Cortex of kidney (tissue), 1 donor: ENCODE data around the gene FFAR2.
"Not testable (repeated sequence)": the region's sequence is repeated elsewhere in the genome, so short reads cannot be mapped to it uniquely, and the experiment has no call there.

Experiments
- DNase-seq: peaks from one replicate; lab custom pipeline; 2025; lab: John Stamatoyannopoulos, UW

FFAR2 gene

DNA sequence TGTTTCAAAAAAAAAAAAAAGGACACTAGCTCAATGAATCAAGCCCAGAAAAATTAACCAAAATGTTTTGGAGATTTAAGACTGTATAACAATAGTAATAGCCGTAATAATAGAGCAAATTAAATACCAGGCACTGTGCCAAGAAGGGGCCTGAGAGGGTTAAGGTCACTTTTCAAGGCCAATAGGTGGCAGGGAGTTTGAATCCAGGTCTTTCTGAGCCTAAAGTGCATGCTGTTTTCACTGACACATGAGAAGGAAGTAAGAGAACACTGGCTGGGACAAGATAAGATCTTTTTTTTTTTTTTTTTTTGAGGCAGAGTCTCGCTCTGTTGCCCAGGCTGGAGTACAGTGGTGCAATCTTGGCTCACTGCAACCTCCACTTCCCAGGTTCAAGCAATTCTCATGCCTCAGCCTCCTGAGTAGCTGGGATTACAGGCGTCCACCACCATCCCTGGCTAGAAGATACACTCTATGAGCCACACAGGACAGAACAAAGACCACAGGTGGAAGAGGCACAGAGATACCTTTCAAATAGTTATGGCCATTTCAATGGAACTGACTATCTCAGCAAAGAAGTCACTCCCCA is 7.7 kb downstream of the FFAR2 start:
- DNase-seq, result no peak

DNA sequence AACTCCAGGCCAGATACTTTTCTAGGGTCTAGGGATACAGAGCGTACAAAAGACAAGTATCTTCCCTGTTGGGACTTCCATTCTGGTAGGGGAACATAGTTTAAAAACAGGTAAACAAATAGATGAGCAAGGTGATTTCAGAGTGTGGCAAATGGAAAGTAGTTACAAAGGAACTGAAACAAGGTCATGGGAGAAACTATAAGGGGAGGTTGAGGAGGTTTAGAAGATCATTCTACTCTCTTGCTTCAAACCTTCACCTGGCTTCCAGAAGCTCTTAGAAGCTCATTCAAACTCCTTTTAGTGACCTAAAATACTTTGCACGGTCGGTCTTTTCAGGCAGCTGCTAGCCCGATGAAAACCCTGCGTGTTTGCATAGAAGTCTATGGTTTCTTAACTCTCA is 9.1 kb downstream of the FFAR2 start:
- DNase-seq, result no peak

DNA sequence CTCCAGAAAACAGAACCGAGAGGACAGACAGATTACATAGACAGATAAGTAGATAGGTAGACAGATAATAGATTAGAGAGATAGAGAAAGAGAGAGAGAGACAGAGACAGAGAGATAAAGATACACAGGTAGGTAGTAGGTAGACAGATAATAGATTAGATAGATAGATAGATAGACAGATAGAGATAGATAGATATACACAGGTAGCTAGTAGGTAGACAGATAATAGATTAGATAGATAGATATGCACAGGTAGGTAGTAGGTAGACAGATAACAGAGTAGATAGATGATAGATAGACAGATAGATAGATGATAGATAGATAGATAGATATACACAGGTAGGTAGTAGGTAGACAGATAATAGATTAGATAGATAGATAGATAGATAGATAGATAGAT is 10.1 kb downstream of the FFAR2 start:
- no peak for DNase-seq

DNA sequence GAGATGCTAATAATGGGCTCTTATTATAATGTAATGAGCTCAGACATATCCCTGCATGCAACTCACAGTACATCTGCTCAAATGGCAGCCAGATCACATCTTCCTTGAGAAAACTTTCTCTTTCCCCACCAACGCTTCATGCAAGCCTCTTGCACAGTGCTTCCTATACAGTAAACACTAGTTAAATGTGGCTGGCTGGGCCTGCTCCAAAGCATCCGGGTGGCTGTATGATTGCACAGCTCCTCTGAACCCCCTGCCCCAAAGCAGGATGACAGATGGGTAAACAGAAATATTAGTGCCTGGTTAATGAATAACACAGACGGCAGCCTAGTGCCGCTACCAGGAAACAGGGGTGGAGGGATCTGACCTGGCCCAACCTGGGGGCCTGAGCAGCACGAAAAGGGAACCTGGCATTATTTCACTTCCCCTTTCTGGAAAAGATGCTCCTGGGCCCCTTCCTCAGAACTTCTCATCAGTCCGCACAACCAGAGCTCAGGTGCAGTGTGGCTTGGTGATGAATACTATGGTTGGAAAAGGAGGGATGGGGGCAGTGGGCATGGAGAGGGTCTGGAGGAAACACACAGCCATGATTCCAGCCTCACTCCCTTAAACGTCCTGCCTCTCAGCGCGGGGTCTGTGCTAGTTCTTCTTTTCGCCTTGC is 10.8 kb downstream of the FFAR2 start:
- no peak for DNase-seq

DNA sequence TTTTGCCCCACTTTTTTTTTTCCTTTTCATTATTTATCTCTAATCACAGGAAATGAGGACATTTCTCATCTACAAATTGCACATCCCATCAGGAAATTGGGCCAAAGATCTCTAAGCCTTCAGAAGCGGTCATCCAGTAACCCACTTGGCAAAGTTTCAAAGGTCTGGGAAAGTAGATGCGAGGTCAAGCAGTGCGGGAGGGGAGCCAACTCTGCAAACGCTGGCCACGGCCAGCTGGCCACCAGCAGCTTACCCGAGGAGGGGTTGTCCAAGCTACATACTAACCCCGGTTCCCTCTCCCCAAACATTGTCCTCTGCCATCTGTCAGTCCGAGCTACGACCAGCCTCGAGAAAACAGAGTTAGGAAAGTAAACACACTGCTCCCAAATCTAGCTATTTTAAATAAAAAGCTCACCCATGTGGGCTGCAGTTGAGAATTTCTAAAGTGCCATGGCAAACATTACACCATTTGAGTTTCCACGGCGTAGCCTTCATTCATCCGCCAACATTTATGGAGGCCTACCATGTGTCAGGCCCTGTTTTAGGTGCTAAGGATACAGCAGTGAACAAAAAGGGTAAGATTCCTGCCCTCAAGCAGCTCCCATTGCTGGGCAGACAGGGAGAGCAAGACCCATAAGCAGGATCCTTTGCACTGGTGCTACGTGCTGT is 11.5 kb downstream of the FFAR2 start:
- DNase-seq, result no peak

DNA sequence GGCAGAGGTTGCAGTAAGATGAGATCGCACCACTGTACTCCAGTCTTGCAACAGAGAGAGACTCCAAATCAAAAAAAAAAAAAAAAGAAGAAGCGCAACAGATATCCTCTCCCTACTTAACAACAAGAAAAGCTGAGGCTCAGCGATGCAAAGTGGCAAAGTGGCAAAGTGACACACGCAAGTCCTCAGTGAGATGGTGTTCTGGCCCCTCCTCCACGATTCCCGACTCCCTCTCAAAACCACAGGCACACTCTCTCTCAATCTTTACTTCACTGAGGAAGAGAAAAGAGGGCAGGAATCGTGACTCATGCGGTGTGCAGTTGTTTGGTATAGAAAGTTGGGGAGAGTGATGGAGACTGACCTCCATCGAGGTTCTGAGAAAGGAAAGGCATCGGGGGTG is 12.6 kb downstream of the FFAR2 start:
- DNase-seq, result no peak

DNA sequence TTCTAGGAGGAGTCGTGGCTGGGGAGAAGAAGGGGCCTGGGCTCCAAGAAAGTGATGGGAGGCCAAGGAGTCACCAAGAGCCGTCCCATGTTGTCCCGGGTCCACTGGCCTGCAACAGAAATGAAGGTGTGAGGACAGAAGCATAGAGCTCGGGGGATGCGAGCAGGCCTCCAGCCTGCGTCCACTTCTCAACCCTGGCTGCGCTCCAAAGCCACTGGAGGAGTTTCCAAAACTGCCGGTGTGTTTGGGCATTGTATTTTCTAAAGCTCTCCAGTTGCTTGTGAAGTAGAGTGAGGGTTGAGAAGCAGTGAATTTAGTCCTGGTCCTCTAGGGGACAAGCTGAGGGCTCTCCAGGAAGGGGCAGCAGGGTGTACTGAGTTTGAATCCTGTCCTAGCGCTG is 13.0 kb downstream of the FFAR2 start:
- no peak for DNase-seq

DNA sequence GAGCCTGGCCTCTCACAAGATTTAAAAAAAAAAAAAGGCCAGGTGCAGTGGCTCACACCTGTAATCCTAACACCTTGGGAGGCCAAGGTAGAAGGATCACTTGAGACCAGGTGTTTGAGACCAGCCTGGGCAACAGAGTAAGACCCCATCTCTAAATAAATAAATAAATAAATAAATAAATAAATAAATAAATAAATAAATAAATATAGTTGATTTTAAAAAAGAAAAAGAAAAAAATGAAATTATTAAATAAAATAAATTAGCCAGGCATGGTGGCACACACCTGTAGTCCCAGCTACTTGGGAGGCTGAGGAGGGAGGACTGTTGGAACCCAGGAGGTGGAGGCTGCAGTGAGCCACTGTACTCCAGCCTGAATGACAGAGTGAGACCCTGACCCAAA is 13.7 kb downstream of the FFAR2 start:
- DNase-seq, result not testable (repeated sequence)

DNA sequence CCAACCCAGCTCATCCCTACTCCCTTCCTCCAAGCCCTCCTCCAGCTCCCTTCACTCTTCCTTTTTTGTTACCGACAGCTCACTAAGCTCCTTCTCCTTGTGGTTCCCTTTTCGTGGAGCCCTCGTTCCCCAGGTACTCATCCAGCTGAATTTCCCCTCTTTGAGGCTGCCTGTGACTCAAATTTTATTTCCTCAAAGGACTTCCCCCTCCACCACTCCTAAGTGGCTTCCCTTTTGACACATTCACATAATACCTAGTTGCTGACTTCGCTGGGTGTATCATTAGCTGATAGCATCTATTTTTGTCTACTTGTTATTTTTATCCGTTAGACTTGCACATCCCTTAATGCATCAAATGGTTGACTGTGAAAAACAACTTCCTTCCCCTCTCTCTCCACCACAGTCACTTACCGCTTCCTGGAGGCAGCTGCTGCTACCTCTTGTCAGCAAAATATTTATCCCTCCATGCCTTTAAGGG is 14.5 kb downstream of the FFAR2 start:
- DNase-seq, result no peak

DNA sequence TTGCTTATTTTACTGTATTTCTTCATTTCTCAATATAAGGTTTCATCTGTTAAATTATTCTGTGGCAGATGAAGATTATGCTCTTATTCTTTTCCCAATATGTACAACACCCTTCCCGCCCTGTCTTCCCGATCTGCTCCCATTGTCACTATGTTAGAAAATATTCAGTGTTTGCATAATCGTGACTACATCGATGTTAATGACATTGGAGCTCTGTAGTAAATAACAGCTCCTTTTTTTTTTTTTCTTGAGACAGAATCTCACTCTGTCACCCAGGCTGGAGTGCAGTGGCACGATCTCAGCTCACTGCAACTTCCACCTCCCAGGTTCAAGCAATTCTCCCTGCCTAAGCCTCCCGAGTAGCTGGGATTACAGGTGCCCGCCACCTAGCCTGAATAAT is 14.9 kb downstream of the FFAR2 start:
- not testable (repeated sequence) for DNase-seq

DNA sequence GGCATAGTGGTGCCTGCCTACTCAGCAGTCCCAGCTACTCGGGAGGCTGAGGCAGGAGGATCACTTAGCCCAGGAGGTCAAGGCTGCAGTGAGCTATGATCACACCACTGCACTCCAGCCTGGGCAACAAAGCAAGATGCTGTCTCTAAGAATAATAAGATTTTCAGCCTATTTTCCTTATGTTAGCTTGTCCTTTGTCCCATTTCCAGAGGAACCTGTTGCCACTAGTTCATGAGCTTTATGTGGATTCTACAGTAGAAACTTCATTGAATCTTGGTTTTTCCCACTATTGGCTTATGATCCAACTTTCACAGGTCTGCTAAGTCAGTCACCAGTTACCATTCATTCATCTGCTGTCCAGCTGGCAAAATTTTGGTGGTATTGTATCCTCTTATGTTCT is 18.2 kb downstream of the FFAR2 start:
- no peak for DNase-seq

DNA sequence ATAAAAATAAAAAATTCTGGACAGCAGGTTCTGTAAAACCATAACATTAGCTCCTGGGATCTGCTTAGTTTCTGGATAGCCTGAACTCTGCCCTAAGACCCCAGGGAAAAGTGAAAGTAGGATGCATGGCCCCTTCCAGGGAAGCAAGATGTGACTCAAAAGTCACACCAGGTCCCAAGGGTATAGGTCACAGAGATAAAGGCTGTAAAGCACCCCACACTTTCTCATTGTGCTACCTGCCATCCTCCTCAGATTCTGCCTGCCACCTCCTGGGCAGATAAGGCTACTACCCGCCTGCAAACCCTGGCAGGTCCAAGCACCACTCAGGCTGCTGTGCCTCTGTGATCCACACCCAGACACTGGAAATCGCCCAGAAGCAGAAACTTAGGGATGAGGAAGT is 20.6 kb downstream of the FFAR2 start:
- DNase-seq, result no peak

DNA sequence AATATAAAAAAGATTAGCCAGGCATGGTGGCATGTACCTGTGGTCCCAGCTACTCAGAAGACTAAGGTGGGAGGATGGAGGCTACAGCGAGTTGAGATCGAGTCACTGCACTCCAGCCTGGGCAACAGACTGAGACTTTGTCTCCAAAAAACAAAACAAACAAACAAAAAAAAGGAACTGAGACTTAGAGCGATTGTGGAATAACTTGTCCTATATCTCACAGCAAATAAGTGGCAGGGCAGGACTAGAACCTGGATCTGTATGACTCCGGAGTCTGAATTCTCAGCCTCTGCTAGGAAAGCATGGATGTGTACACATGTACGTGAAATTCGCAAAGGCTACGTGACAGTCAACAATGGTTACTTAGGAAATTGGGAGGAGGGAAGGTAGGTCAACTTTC is 22.1 kb downstream of the FFAR2 start:
- no peak for DNase-seq

DNA sequence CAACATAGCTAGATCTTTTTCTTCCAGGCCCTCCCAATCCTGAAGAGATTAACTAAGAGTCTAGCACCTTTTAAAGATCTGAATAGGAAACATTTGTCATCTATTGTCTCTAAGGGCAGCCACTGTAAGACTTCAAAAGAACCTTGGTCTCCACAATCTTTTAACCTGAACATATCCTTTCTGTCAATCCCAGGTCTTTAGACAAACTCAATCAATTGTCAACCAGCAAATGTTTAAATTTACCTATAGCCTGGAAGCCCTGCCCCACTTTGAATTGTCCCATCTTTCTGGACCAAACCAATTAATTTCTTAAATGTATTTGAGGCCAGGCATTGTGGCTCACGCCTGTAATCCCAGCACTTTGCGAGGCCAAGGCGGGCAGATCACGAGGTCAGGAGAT is 23.0 kb downstream of the FFAR2 start:
- DNase-seq, result not testable (repeated sequence)

DNA sequence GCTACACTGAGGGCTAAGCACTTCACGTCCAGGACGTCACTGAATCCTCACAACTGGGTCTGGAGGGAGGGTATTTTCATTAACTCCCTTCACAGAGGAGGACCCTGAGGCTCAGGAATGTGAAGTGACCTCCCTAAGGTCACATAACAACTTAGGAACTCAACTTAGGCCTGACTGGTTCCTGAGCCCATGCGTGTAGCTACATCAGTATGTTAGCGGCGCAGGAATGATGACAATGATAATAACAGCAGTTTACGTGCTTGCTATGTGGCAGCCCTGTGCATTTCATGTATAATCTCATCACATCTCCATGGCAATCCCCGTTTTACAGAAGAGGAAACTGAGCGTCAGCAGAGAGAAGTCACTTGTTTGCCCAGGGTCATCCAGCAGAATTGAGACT is 23.9 kb downstream of the FFAR2 start:
- no peak for DNase-seq

DNA sequence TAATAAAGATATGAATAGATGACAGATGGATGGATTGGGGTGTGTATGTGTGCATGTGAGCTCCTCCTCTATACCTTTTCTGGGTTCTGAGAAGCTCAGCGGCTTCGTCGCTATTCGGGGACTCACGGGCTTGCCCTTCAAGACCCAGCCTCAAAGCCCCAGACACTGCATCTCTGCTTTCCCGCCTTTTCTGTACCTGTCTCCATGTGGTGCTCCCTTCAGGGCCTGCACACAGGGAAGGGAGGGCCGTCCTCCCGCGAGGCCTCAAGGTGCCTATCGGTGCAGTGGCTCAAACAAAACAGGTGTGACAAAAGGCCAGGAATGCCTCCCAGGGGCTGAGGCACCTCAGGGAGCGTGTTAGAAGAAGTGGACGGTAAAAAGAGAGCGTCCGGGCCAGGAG is 26.0 kb downstream of the FFAR2 start:
- DNase-seq, result no peak

DNA sequence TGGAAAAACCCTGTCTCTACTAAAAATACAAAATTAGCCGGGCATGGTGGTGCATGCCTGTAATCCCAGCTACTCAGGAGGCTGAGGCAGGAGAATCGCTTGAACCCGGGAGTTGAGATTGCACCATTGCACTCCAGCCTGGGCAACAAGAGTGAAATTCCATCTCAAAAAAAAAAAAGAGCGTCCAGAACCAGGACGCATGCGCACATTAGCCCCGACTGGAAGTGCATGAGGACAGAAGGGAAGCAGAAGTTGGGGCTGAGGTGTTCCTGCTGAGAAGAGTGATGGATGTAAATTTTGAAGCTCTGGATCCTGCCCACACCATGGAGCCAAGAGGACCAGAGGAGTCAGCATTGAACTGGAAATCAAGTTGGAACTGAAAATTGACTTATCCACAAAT is 26.5 kb downstream of the FFAR2 start:
- DNase-seq, result not testable (repeated sequence)

DNA sequence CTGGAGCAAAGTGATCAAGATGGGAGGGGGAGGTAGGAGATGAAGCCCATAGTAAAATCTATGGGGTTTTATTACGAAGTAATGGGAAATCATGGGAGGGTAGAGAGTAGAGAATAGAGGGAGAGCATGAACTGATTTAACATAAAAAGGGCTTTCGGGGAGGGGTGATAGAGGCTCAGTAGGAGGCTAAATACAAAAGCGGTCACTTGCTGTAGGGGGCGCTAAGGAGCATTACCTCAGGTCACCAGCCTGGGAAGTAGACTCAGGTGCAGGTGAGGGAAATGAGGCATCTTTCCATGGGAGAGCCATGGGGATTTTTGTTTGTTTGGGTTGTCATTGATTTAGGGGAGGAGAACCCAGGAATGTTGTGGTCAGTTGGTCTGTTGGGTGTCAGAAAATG is 28.1 kb downstream of the FFAR2 start:
- DNase-seq, result no peak

DNA sequence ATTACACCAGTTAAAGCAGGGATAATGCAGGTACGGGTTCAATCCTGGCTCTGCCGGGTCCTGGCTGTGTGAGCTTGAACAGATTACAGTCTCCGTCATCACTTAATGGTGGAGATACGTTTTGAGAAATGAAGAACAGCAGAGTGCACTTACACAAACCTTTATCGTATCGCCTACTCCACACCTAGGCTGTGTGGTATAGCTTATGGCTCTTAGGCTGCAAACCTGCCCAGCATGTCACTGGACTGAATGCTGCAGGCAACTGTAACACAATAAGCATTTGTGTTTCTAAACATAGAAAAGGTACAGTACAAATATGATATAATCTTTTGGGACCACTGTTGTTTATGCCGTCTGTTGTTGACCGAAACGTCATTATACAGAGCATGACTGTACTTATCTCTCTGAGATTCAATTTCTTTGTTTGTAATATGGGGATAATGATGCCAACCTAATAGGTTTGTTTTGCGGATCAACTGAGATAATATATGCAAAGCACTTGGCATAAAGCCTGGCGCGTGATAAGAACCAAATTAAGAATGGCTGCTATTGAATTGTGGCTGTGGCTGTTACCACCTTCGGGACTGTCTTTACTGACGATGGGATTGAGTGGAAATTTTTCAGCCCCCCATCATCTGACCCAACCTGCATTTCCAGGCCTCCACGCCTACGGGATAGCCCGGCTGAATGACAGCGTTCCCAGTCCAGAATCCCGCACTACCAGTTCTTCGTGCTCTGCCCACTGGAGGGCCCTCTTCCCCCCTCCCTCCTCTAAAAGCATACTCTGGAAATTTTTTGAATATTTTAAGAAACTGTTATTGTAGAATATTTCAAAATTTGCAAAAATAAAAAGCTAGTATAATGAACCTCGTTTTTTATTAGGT is 31.0 kb downstream of the FFAR2 start:
- DNase-seq, result no peak

DNA sequence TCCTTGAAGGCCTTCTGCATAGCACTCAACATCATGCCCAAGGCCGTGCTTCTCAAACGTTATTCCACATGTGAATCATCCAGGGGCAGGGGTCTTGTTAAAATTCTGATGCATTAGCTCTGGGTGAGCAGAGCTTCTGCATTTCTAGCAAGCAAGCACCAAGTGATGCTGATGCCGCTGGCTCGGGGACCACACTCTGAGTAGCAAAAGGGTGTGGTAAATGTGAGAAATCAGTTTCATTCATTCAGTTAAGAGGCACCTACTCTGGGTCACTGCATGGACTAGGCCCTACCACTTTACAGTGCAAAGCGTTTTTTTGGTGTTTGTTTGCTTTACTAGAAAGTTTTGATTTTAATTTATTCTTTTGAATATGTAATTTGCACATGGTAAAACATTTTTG is 35.0 kb downstream of the FFAR2 start:
- DNase-seq, result no peak

DNA sequence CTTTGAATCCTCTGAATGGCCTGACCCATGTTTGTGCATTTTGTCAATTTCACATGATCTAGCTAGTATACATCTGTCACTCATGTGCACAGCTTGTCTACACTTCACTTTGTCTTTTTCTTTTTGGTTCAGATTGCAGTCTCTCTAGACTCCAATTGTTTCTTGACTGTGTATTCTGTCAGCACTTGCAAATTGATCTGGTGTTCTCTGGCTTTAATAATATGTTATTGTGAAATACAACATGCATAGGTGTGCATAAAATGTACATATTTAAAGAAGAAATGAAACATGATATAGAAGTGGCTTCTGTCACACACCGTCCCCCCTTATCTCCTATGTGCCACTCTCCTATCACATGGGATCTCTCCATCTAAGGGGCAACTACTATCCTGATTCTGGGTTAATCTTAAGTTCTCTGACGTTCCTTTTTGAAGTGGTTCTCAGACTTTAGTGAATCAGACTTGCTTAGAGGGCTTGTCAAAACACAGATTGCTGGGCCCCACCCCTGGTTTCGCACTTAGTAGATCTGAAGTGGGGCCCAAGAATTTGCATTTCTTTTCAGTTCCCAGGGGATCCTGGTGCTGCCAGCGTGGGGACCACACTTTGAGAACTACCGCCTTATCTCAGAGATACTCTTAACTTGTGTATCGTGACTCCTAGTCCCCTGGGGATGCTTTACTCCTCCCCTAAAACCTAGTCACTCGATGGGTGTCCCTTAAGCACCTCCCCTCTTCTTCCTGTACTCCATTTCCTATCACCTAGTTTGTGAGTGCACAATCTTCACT is 36.4 kb downstream of the FFAR2 start:
- DNase-seq, result no peak

DNA sequence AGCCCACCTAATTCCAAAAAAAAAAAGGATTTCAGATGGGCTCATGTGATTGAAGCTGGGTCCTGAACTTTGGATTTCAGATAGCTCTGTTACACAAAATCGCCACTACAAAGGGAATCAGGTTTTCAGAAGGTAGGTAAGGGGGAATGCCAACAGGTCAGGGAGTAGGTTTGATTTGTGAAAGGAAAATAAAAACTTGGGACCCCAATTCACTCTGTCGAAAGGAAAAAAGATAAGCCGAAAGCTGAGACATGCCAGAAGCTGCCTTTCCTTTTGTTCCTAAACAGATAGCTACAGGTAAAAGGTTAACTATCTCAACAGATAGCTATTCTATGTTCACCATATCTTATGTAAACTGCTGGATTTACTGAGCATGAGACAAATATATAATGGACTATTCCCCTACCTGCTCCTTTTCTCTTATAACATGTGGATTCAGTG is 38.2 kb downstream of the FFAR2 start:
- DNase-seq, result no peak
